BE2C (cell line): Measurements from ENCODE around the gene ATR.
A peak's percentile ranks its signal among the peaks of the same experiment; 100 is the strongest.
"Not testable (repeated sequence)": the region's sequence is repeated elsewhere in the genome, so short reads cannot be mapped to it uniquely, and the experiment has no call there.

Source experiments
- DNase-seq: peaks from one replicate; pipeline ENCODE4 v3.0.0-alpha.2; 2020
- H3K27me3 ChIP-seq: fragments of 250-450 bp; sonication (Bioruptor Pico); 2 replicates; pipeline ENCODE4 v1.5.1; 2020; ENCODE audit warnings: mild to moderate bottlenecking
- H3K36me3 ChIP-seq: fragments of 250-450 bp; sonication (Bioruptor Pico); 2 replicates; pipeline ENCODE4 v1.5.1; 2020; ENCODE audit warnings: mild to moderate bottlenecking
- H3K4me1 ChIP-seq: fragments of 250-450 bp; sonication (Bioruptor Pico); 2 replicates; pipeline ENCODE4 v1.5.1; 2020
- H3K4me3 ChIP-seq: 2 replicates; pipeline ENCODE4 v1.5.1; 2011; ENCODE audit warnings: low read depth, low read length
- H3K9me3 ChIP-seq: fragments of 250-450 bp; sonication (Bioruptor Pico); 2 replicates; pipeline ENCODE4 v1.5.1; 2020
- TF ChIP-seq, protein P1 (sequence below): IDR thresholded peaks from 2 replicates; pipeline ENCODE4 v1.5.1; 2012; ENCODE audit warnings: mild to moderate bottlenecking, low read depth, low read length

Gene ATR

DNA sequence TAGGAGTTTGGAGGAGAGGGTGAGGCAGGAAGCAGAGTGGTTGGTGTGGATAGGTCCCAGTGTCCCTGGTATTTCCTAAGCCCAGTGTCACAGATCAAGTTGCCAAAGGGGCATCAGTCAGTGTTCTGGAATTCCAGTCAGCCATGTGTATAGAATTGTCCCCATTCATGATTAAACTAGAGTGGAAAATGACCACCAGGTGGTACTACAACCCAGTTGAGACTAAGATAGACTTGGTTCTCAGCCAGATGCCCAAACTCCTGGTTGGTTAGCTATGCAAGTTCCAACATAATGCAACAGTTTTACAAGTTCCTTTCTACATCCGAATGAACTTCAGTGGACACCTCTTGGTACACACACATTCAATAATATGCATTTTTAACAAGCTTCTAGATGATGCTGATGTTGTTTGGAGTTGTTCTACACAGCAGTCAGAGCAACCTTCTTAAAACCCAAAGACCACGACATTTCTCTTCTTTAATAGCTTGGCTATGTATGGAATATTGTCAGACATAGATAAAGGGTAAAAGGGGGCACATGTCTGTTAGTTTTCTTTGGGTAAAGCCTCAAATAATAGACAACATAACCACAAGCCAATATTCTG is 8.4 kb upstream of the ATR start:
- TF ChIP-seq, protein P1, sequence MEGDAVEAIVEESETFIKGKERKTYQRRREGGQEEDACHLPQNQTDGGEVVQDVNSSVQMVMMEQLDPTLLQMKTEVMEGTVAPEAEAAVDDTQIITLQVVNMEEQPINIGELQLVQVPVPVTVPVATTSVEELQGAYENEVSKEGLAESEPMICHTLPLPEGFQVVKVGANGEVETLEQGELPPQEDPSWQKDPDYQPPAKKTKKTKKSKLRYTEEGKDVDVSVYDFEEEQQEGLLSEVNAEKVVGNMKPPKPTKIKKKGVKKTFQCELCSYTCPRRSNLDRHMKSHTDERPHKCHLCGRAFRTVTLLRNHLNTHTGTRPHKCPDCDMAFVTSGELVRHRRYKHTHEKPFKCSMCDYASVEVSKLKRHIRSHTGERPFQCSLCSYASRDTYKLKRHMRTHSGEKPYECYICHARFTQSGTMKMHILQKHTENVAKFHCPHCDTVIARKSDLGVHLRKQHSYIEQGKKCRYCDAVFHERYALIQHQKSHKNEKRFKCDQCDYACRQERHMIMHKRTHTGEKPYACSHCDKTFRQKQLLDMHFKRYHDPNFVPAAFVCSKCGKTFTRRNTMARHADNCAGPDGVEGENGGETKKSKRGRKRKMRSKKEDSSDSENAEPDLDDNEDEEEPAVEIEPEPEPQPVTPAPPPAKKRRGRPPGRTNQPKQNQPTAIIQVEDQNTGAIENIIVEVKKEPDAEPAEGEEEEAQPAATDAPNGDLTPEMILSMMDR = peak; percentile 78
- Histone ChIP-seq H3K36me3 (no peaks in the 10 kb centered on the region), H3K4me3 (no peak overlapping the region), H3K27me3 (no peaks in the 10 kb centered on the region), H3K4me1 (no peaks in the 10 kb centered on the region), H3K9me3 (no peaks in the 10 kb centered on the region)
- DNase-seq = peak; percentile 68

DNA sequence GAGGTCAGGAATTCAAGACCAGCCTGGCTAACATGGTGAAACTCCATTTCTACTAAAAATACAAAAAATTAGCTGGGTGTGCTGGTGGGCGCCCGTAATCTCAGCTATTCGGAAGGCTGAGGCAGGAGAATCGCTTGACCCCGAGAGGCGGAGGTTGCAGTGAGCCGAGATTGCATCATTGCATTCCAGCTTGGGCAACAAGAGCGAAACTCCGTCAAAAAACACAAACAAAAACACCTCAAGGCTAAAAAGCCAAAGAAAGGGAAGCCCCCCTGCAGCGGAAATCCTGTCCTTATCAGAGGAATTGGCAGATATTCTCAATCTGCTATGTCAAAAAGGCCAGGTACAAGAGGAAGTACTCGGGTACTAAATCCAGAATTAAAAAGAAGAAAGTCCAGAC is 2.5 kb upstream of the ATR start:
- H3K27me3 ChIP-seq, H3K36me3 ChIP-seq, H3K4me1 ChIP-seq, DNase-seq, H3K9me3 ChIP-seq, H3K4me3 ChIP-seq: not testable (repeated sequence)

DNA sequence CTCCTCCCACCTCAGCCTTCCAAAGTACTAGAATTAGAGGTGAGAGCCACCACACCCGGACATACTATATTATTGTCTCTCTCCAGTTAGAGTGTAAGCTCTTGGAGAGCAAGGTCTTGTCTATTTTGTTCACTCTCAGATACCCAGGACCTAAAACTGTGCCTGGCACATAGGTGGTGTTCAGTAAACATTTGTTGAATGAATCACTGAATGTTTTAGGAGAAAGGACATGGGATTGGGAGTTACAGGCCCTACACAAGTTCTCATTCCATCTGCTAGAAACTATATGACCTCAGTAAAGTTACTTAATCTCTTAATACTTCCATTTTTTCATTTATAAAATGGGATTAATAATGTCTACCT is 1.5 kb upstream of the ATR start:
- Histone ChIP-seq H3K27me3 (no peaks in the 10 kb centered on the region), H3K4me3 (no peak overlapping the region), H3K4me1 (no peaks in the 10 kb centered on the region; the same call in 1 of the 2 replicates), H3K36me3 (no peaks in the 10 kb centered on the region; the same call in 1 of the 2 replicates), H3K9me3 (no peaks in the 10 kb centered on the region)
- TF ChIP-seq, protein P1 = no peak
- no peak for DNase-seq

DNA sequence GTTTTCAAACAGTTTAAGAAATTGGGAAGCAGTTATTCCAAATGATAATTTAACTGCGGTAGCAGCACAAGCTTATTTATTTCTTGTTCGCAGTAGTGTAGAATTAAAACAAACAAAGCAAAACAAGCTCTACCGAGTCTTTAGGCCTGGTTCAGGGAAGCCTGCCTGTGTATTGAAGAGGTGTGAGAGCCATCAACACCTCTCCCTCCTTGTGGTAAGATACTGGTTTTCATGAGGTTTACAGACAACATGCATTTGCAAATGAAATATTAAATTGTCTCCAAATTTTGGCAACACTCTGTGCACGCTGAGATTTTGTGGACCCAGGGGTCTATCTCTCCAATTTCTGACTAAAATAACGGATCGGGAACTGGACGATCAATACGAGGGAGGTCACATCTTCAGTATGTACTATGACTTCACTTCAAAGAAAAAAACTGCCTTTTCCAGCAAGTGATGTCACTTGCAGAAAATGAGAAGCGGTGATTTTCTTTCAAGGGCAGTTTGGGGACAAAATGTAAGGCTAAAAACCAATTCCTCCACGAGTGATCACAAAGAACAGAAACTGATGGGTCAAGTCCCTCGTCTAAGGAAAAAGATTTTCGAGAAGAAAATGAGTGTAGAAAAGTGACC is 721 bp downstream of the ATR start:
- Histone ChIP-seq H3K36me3 (peaks cover 2% of the 10 kb centered on the region), H3K27me3 (no peaks in the 10 kb centered on the region), H3K9me3 (no peaks in the 10 kb centered on the region), H3K4me1 (no peaks in the 10 kb centered on the region; the same call in 1 of the 2 replicates), H3K4me3 (peak overlapping the region; percentile 97)
- DNase-seq = no peak
- TF ChIP-seq, protein P1 = no peak

DNA sequence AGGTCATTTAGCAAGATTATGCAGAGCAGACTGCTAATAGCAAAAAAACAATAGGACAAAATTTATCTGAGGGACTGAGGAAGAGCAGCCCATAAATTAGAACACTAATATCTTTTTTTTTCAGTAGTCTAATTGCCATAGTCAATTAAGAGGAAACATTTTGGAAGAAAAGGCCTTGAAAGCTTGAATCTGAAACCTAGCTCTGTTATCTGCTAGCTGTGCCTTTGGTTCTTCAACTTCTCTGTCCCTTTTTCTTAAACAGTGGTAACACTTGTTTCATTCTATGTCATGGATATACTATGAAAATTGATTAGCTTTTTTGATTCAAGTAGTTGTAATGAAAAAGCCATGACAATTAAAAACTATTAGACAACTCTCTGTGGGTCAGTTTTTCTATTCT is 1.7 kb downstream of the ATR start:
- DNase-seq = no peak
- Histone ChIP-seq H3K4me1 (no peaks in the 10 kb centered on the region; the same call in 1 of the 2 replicates), H3K27me3 (no peaks in the 10 kb centered on the region), H3K36me3 (peaks cover 5% of the 10 kb centered on the region), H3K9me3 (no peaks in the 10 kb centered on the region), H3K4me3 (peak overlapping the region; percentile 97)
- TF ChIP-seq, protein P1 = no peak

DNA sequence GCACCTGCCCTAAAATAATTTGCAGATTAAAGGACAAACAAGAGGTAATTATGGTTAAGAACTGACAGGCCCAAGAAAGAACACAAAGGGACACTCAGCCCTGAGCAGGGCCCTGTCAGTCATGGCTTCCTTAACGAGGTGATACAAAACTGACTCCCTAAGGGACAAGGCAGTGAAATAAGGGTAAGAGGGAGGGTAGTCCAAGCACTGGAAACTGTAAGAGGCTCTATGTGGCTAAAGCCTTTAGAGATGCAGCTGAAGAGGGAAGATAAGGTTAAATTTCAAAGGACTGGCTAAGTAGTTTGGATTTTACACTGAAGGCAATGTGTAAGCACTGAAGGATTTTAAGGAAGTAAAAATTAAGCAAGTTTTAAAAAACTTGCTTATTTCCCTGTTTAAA is 3.9 kb downstream of the ATR start:
- Histone ChIP-seq H3K9me3 (no peaks in the 10 kb centered on the region), H3K27me3 (no peaks in the 10 kb centered on the region), H3K4me1 (no peaks in the 10 kb centered on the region; the same call in 1 of the 2 replicates), H3K4me3 (no peak overlapping the region), H3K36me3 (peaks cover 14% of the 10 kb centered on the region)
- TF ChIP-seq, protein P1 = no peak
- no peak for DNase-seq

DNA sequence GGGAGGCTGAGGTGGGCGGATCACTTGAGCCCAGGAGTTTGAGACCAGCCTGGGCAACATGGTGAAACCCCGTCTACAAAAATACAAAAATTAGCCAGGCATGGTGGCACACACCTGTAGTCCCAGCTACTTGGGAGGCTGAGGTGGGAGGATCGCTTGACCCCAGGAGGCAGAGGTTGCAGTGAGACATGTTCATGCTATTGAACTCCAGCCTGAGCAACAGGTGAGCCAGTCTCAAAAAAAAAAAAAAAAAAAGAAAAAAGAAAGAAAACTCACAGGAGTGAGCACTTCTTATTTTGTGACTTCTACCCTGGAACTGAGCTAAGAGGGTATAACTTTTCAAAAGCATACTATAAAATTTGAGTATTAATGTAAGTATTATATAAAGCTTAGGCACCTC is 4.3 kb downstream of the ATR start:
- not testable (repeated sequence) for H3K27me3 ChIP-seq, H3K4me1 ChIP-seq, H3K4me3 ChIP-seq, DNase-seq, H3K9me3 ChIP-seq
- peaks cover 14% of the 10 kb centered on the region for H3K36me3 ChIP-seq

DNA sequence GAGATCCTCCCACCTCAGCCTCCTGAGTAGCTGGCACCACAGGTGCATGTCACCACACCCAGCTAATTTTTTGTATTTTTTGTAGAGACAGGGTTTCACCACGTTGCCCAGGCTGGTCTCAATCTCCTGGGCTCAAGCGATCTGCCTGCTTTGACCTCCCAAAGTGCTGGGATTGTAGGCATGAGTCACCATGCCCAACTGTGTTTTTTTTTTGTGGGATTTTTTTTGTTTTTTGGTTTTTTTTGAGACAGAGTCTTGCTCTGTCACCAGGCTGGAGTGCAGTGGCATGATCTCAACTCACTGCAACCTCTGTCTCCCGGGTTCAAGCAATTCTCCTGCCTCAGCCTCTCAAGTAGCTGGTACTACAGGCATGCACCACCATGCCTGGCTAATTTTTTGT is 9.1 kb downstream of the ATR start:
- not testable (repeated sequence) for H3K4me1 ChIP-seq, H3K27me3 ChIP-seq, H3K4me3 ChIP-seq, DNase-seq, H3K9me3 ChIP-seq
- peaks cover 29% of the 10 kb centered on the region for H3K36me3 ChIP-seq
